Left ventricle myocardium inferior (tissue), 1 donor: ENCODE data around the gene SULF2. TPM values are rescaled to one million over a fixed set of nuclear protein-coding genes. Genes with fewer than 3 reads are reported as not detected.

Experiments
- DNase-seq: peaks from one replicate; pipeline ENCODE4 v3.0.0-alpha.2; 2020
- H3K27ac ChIP-seq: fragments of 200-600 bp; replicated peaks from 2 replicates; pipeline ENCODE4 v1.8.0; 2021
- H3K27me3 ChIP-seq: fragments of 200-600 bp; 2 replicates; pipeline ENCODE4 v1.8.0; 2021; ENCODE audit warnings: low read depth
- H3K36me3 ChIP-seq: fragments of 200-600 bp; 2 replicates; pipeline ENCODE4 v1.8.0; 2021
- H3K4me1 ChIP-seq: fragments of 200-600 bp; 2 replicates; pipeline ENCODE4 v1.8.0; 2021
- H3K4me3 ChIP-seq: fragments of 200-600 bp; 2 replicates; pipeline ENCODE4 v1.8.0; 2021; ENCODE audit warnings: mild to moderate bottlenecking, moderate library complexity
- H3K9me3 ChIP-seq: fragments of 200-600 bp; replicated peaks from 2 replicates; pipeline ENCODE4 v1.8.0; 2021
- CTCF ChIP-seq: fragments of 200-600 bp; IDR thresholded peaks from 2 replicates; pipeline ENCODE4 v1.8.0; 2021; ENCODE audit warnings: antibody characterized with exemption, mild to moderate bottlenecking, borderline replicate concordance
- intact Hi-C: fragments of 100-400 bp; cut with micrococcal nuclease; formaldehyde crosslinking; loops from one replicate; pipeline ENCODE4 v1.11.0; 2022
- total RNA-seq: library from RNA; stranded (reverse); fragmentation: NEBNext Ultra II Directional; extraction: Animal tissue kit (Norgen Biotek cat#: 25700); gene quantifications from one replicate; pipeline ENCODE4 v1.2.1, GENCODE V29; 2021
- donor health status: DM: no; HTN: yes; CAD: no; lungs with severe emphysema.

SULF2 gene
- total RNA-seq, 1 donor from 2014 or later = 40.7 TPM

DNA sequence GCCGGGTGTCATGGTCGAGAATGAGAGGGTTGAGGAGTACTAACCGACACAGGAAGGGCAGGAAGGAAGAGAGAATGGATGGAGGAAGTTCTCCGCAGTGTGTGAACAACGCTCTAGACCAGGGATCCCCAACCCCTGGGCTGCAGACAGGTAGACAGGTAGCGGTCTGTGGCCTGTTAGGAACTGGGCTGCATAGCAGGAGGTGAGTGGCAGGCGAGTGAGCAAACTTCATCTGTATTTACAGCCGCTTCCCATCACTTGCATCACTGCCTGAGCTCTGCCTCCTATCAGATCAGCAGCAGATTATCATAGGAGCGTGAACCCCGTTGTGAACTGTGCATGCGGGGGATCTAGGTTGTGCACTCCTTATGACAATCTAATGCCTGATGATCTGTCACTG, 62.0 kb downstream of the SULF2 start:
- no peaks in the 10 kb centered on the region for H3K36me3 ChIP-seq
- DNase-seq = no peak
- intact Hi-C loops = loop anchor here (10.0 kb wide), 1 partner anchor 51 kb away; no protein-coding TSS in a partner anchor
- no peaks in the 10 kb centered on the region for H3K27me3 ChIP-seq
- H3K4me1 ChIP-seq = peaks cover 36% of the 10 kb centered on the region
- H3K27ac ChIP-seq = no peak overlapping the region
- H3K9me3 ChIP-seq = no peaks in the 10 kb centered on the region
- TF ChIP-seq CTCF = no peak
- no peak overlapping the region for H3K4me3 ChIP-seq

DNA sequence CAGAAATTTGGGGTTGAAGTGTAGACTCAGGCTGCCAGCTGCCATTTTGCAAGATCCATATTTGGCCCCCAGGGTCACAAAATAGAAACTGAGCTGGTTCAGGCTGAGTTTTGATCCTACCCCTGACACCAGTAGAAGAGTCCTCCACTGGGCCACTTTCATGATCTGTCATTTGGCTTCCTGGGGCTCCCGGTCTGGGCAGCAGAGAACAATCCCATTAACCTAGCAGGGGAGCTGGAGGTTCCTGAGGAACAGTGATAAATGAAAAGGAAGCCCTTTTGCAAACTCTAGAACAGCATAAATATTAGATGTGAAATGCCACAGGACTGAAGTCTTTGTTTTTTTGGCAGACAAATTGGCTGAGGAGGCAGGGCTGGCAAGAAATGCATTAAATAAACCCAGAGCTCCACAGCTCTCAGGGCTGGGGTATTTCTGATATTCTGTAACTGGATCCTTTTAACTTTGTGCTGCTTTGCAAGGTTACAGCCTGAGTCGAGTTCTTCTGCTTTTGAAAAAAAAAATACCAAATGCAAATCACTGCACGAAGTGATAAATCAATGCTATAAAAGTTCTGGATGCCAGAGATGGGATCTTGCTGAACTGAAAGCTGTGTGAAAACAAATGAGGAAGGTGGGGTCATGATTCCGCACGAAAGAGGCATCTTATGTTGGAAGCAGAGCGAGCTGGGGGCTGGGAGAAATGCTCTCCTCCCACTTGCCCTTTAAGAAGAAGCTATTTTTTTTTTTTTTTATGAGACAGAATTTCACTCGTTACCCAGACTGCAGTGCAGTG, 64.4 kb downstream of the SULF2 start:
- no peak overlapping the region for H3K4me3 ChIP-seq

GRCh38 chr20:47719625-47720024, 65.7 kb downstream of the SULF2 start:
- Histone ChIP-seq H3K27me3 (peaks cover 9% of the 10 kb centered on the region), H3K9me3 (no peaks in the 10 kb centered on the region), H3K36me3 (no peaks in the 10 kb centered on the region), H3K4me1 (peaks cover 17% of the 10 kb centered on the region), H3K4me3 (no peak overlapping the region), H3K27ac (no peak overlapping the region)
- no peak for DNase-seq
- TF ChIP-seq CTCF = no peak
- intact Hi-C loops = loop anchor here (10.0 kb wide), 1 partner anchor 55 kb away; no protein-coding TSS in a partner anchor

More for the DNA sequence above, 64.4 kb downstream of the SULF2 start:
- DNase-seq = no peak
- Histone ChIP-seq H3K36me3 (no peaks in the 10 kb centered on the region), H3K27ac (no peak overlapping the region), H3K4me1 (peaks cover 17% of the 10 kb centered on the region), H3K27me3 (peaks cover 8% of the 10 kb centered on the region), H3K9me3 (no peaks in the 10 kb centered on the region)
- no peak for TF ChIP-seq CTCF
- intact Hi-C loops = loop anchor here (10.0 kb wide), 1 partner anchor 54 kb away; no protein-coding TSS in a partner anchor

GRCh38 chr20:47719211-47719610, 66.1 kb downstream of the SULF2 start:
- no peak for DNase-seq
- H3K27ac ChIP-seq = no peak overlapping the region
- TF ChIP-seq CTCF = no peak
- H3K4me3 ChIP-seq = no peak overlapping the region
- no peaks in the 10 kb centered on the region for H3K9me3 ChIP-seq
- H3K4me1 ChIP-seq = peaks cover 17% of the 10 kb centered on the region
- intact Hi-C loops = no loop called here
- peaks cover 13% of the 10 kb centered on the region for H3K27me3 ChIP-seq
- H3K36me3 ChIP-seq = no peaks in the 10 kb centered on the region

DNA sequence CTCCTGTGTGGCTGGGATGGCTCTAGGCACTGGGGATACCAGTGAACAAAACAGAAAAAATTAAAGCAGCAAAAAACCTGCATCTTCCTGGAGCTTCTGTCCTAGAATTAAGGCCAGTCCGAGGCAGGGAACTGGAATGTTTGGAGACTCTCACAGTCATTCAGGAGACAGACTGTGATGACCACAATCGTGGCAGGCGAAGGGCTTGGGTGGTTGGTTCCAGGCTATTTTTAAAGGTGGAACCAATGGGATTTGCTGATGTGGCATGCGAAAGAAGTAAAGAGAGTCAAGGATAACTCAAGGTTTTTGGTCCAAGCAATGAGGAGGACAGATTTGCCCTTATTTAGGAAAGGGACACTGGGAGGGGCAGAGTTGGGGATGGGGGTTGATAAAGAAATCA, 66.9 kb downstream of the SULF2 start:
- H3K27ac ChIP-seq = no peak overlapping the region
- H3K4me1 ChIP-seq = peaks cover 17% of the 10 kb centered on the region
- no peak for TF ChIP-seq CTCF
- DNase-seq = no peak
- H3K36me3 ChIP-seq = no peaks in the 10 kb centered on the region
- H3K4me3 ChIP-seq = no peak overlapping the region
- H3K27me3 ChIP-seq = peaks cover 15% of the 10 kb centered on the region
- intact Hi-C loops = no loop called here
- H3K9me3 ChIP-seq = no peaks in the 10 kb centered on the region
